AG10803 (cell line): ENCODE measurements around the gene NSG2.

ENCODE experiments used
- DNase-seq: peaks from one replicate; pipeline ENCODE4 v3.0.0; 2010; ENCODE audit warnings: low read depth
- H3K4me3 ChIP-seq: 2 replicates; pipeline ENCODE4 v1.5.1; 2011; ENCODE audit warnings: mild to moderate bottlenecking, low read length, control low read depth
- TF ChIP-seq, protein P1 (sequence below): conservative IDR thresholded peaks from 2 replicates; pipeline ENCODE4 v1.5.1; 2011; ENCODE audit warnings: mild to moderate bottlenecking, low read length, control low read depth, inconsistent platforms

Gene NSG2

DNA sequence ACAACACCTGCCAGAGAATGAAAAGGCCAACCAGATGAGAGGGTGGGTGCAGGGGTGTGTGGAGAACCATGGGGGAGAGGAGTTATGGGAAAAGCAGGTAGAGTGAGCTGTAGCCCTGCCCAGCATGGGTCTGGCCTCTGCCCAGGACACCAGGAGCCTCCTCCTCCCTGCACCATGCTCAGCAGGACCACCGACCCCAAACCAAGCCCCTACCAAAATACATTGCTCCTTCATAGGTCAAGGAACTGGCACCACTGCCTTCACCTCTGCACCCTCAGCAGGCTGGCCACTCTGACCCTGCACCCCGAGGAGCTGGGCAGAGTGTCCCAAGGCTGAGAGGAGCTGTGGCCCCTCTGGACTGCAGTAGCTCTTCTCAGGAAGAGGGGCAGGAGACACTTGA is 102.0 kb downstream of the NSG2 start:
- TF ChIP-seq, protein P1, sequence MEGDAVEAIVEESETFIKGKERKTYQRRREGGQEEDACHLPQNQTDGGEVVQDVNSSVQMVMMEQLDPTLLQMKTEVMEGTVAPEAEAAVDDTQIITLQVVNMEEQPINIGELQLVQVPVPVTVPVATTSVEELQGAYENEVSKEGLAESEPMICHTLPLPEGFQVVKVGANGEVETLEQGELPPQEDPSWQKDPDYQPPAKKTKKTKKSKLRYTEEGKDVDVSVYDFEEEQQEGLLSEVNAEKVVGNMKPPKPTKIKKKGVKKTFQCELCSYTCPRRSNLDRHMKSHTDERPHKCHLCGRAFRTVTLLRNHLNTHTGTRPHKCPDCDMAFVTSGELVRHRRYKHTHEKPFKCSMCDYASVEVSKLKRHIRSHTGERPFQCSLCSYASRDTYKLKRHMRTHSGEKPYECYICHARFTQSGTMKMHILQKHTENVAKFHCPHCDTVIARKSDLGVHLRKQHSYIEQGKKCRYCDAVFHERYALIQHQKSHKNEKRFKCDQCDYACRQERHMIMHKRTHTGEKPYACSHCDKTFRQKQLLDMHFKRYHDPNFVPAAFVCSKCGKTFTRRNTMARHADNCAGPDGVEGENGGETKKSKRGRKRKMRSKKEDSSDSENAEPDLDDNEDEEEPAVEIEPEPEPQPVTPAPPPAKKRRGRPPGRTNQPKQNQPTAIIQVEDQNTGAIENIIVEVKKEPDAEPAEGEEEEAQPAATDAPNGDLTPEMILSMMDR, result no peak
- H3K4me3 ChIP-seq, result no peak overlapping the region
- DNase-seq, result no peak

DNA sequence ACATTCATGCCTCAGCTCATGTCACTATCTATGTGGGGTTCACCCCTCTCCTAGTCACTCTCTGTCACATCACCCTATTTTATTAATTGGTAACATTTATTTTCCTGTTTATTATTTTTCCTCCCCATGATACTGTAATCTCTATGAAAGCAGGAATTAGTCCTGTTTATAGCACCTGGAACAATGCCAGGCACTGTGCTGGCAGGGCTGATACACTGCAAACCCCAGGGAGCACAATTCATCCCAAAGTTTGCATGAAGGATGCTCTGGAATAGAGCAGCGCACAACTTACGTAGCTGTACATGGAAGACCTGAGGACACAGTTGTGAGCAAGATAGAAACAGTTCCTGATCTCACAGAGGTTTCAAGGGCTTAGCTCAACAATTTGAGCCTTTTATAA is 103.2 kb downstream of the NSG2 start:
- TF ChIP-seq, protein P1, result no peak
- no peak for DNase-seq
- no peak overlapping the region for H3K4me3 ChIP-seq

DNA sequence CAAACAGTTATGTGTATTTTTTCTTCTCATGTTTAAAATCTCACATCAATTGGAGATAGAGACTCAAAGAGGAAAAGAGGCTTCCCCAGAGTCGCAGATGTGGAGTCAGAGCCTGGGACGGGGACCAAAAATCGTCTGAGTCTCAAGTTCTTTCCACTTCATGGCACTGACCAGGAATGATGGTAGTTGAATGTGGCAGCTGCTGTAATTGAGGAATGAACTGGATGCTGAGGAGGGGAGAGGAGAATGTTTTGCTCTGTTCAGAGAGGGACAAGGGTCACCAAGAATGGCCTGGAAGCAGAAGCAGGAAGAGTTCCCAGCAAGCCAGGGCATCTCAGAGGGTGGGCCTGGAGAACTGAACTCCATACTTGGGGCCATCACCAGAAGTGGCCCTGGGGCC is 103.9 kb downstream of the NSG2 start:
- TF ChIP-seq, protein P1, result no peak
- no peak for DNase-seq
- H3K4me3 ChIP-seq, result no peak overlapping the region

DNA sequence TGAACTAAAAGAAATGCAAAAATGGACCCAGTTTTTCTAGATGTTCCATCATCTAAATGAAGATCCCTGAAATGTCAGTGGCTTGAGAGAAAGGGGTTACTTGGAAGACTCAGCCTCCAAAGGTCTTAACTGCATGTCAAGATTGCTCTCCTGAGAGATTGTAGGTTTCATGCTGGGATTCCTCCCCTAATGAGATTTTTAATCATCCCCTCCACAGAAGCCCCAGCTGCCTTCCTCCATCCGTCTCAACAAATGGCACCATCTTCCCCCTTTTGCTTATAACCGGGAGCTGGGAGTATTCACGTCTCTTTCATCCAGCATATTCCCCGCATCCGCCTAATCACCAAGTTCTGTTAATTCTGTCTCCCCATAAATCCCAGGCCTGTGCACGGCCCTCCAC is 104.5 kb downstream of the NSG2 start:
- no peak for DNase-seq
- TF ChIP-seq, protein P1, result no peak
- no peak overlapping the region for H3K4me3 ChIP-seq

DNA sequence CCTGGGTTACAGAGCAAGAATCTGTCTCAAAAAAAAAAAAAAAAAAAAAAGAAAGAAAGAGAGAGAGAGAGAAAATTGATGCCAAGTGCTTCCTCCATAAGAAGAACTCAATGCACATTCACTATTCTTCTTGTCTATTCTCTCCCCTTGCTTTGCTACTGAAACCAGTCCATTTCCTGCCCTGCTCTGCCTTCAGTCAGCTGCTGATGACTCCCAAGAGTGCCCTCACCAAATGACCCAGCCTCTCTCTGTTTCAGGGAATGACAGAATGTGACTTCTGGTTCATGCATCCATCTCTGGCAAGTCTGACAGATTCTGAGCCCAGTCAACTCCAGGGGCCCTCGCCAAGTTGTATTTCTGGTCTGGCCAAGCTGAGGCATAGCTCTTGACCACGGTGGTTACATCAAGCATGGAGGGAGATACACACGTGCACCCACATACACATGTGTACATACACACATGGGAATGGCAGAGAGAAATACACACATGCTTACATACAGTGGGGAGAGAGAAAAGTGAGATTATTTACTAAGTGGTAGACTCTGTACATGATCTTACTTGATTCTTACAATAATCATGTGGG is 106.2 kb downstream of the NSG2 start:
- H3K4me3 ChIP-seq, result no peak overlapping the region
- no peak for DNase-seq
- TF ChIP-seq, protein P1, result no peak

DNA sequence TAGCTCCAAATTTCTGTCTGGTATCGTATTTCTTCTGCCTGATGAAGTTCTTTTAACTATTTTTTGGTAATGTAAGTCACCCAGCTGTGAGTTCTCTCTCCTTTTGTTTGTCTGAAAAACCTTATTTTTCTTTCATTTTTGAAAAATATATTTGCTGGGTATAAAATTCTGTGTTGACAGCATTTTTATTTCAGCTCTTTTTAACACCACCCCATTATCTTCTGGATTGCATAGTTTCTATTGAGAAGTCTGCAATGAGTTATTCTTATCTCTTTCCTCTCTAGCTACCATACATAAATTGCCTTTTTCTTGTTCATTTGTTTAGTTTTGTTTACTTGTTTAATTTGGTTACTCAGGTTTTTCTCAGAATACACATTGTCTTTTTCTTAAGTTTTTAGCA is 109.1 kb downstream of the NSG2 start:
- no peak for DNase-seq
- no peak overlapping the region for H3K4me3 ChIP-seq
- TF ChIP-seq, protein P1, result no peak

DNA sequence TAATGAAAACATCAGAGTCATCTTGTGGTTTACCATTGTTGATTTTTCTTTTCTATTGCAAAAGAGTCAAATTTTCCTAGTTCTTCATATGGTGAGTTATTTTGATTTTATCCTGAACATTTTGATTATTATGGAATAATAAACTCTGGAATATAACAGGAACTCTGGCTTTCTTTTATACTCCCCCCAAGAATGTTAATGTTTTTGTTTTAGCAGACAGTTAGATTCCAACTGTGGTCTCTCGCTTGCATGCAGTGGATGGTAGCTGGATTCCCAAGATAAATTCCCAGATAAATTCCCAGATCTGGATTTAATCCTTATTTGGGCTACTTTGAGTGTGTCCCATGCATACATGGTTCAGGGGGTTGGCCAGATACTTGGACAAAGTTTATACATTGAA is 109.8 kb downstream of the NSG2 start:
- no peak for DNase-seq
- TF ChIP-seq, protein P1, result no peak
- H3K4me3 ChIP-seq, result no peak overlapping the region
